ENCODE data around the gene EMID1.
A peak's percentile ranks its signal among the peaks of the same experiment; 100 is the strongest.

The EMID1 gene

DNA sequence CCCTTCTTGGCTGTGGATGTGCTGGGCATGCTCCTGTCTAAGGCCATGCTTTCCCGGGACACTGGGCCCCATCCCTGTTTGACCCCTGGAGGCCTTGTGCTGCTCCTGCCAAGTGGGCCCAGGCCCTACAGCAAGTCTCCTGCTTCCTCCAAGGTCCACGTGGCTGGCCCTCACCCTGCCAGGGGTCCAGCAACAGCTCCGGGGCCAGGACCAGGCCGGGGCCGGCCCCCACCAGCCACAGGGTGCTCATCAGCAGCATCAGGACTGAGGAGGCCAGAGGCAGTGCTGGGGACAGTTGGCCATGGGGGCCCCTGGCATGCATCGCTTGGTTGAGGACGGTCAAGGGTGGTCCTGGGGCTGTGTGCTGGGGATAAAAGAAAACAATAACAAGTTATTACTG is 59.6 kb downstream of the EMID1 start:
- no peak overlapping the region for H3K4me3 ChIP-seq (replicated peaks; ENCODE audit: low read depth, low read length)
- TF ChIP-seq, protein P1, sequence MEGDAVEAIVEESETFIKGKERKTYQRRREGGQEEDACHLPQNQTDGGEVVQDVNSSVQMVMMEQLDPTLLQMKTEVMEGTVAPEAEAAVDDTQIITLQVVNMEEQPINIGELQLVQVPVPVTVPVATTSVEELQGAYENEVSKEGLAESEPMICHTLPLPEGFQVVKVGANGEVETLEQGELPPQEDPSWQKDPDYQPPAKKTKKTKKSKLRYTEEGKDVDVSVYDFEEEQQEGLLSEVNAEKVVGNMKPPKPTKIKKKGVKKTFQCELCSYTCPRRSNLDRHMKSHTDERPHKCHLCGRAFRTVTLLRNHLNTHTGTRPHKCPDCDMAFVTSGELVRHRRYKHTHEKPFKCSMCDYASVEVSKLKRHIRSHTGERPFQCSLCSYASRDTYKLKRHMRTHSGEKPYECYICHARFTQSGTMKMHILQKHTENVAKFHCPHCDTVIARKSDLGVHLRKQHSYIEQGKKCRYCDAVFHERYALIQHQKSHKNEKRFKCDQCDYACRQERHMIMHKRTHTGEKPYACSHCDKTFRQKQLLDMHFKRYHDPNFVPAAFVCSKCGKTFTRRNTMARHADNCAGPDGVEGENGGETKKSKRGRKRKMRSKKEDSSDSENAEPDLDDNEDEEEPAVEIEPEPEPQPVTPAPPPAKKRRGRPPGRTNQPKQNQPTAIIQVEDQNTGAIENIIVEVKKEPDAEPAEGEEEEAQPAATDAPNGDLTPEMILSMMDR (IDR thresholded peaks at IDR 0.05; ENCODE audit: low read length, missing control alignments) = no peak
- no peak for DNase-seq (ENCODE audit: low read depth)

GRCh38 chr22:29265929-29266328 is 60.2 kb downstream of the EMID1 start:
- TF ChIP-seq, protein P1 (IDR thresholded peaks at IDR 0.05; ENCODE audit: low read length, missing control alignments) = no peak
- no peak overlapping the region for H3K4me3 ChIP-seq (replicated peaks; ENCODE audit: low read depth, low read length)
- no peak for DNase-seq (ENCODE audit: low read depth)

- peak; percentile 28 for DNase-seq (ENCODE audit: low read depth)
- TF ChIP-seq, protein P1 (IDR thresholded peaks at IDR 0.05; ENCODE audit: low read length, missing control alignments) = no peak
- peak overlapping the region; percentile 93 for H3K4me3 ChIP-seq (replicated peaks; ENCODE audit: low read depth, low read length)
These were observed 61.1 kb downstream of the EMID1 start for GRCh38 chr22:29266564-29267461.

DNA sequence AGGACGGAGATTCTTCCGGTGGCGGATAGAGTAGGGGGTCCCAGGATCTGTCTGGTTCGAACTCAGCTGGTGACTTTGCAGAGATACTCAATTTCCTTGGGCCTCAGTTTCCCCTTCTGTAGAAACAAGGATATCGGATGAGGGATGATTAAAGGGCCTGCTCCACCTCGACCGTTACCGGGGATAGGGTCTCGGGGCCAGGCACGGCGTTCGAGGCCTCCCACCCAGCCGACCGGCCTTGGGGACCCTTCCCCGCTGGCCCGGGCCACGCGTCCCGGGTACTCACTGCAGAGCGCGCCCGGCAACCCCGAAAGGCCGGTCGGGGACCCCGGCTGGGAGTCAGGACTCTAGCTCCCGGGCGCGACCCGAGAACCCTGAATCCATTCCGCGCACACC is 61.8 kb downstream of the EMID1 start:
- H3K4me3 ChIP-seq (replicated peaks; ENCODE audit: low read depth, low read length) = peak overlapping the region; percentile 93
- TF ChIP-seq, protein P1 (IDR thresholded peaks at IDR 0.05; ENCODE audit: low read length, missing control alignments) = no peak
- DNase-seq (ENCODE audit: low read depth) = no peak

DNA sequence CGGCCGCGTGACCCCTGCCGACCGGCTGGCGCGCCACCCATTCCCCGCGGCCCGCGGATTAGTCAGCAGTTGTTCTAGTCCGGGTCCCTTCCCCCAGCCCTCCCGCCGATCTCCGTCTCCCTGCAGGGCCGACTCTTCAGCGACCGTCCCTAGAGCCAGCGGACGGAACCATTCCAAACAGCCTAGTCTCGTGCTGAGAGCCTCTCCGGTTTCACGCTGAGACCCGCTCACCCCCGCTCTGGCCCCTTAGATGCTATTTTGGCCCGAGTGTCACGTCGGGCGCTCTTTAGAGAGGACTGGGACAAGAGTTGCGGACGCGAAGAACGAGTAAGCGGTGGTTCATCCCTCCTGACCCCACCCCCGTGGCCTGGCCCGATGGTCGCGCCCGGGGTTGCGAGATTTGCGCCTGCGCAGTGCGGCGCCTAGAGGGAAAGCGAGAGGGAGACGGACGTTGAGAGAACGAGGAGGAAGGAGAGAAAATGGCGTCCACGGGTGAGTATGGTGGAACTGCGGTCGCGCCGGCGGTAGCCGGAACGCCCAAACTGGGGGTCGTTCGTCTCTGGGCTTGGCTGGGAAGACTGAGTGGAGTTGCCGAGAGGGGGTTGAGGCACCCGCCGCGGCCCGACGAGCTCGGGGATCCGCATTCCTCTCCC is 62.3 kb downstream of the EMID1 start, which contains the start of the genes EWSR1 and RHBDD3:
TSS of gene EWSR1 (plus strand) at position 411 of the 653 bp plus-strand sequence. CDS start at position 480, 69 bp downstream.
TSS of gene RHBDD3 (minus strand) at position 124 of the 653 bp plus-strand sequence. CDS start 2,355 bp downstream, outside the sequence.
- peak; percentile 98 for DNase-seq (ENCODE audit: low read depth)
- peak within 1 kb of the TSS; percentile 93 for H3K4me3 ChIP-seq (replicated peaks; ENCODE audit: low read depth, low read length)
- TF ChIP-seq, protein P1 (IDR thresholded peaks at IDR 0.05; ENCODE audit: low read length, missing control alignments) = no peak

GRCh38 chr22:29268511-29269229 is 63.0 kb downstream of the EMID1 start:
- peak; percentile 77 for DNase-seq (ENCODE audit: low read depth)
- TF ChIP-seq, protein P1 (IDR thresholded peaks at IDR 0.05; ENCODE audit: low read length, missing control alignments) = no peak
- peak overlapping the region; percentile 93 for H3K4me3 ChIP-seq (replicated peaks; ENCODE audit: low read depth, low read length)

All from fibroblast of pulmonary artery (primary cell).